ENCODE results near the gene ARID3A. TPM values are rescaled to one million over a fixed set of nuclear protein-coding genes. Genes with fewer than 3 reads are reported as not detected.

ARID3A gene
- total and polyA plus RNA-seq, 2 experiments from 2014 or later, result 2.8 to 8.5 TPM

DNA sequence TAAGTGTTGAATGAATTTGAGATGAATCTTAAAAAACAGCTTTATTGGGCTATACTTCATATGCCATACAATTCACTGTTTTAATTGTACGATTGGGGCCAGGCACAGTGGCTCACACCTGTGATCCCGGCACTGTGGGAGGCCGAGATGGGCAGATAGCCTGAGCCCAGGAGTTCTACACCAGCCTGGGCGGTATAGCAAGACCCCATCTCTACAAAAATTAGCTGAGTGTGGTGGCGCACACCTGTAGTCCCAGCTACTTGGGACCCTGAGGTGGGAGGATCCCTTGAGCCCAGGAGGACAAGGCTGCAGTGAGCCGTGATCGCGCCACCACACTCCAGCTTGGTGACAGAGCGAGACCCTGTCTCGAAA is 10.3 kb downstream of the ARID3A start:
- Histone ChIP-seq H3K4me3 (no peak overlapping the region), H3K4me1 (ENCODE audit: insufficient read depth) (peaks cover 27% of the 10 kb centered on the region), H3K79me2 (ENCODE audit: insufficient read depth) (peaks cover 84% of the 10 kb centered on the region), H3F3A (ENCODE audit: insufficient read depth) (no peaks in the 10 kb centered on the region), H3K36me3 (ENCODE audit: low read depth) (no peaks in the 10 kb centered on the region; the same call in 1 of the 2 replicates), H3K27me3 (replicated peaks; ENCODE audit: insufficient read depth) (no peaks in the 10 kb centered on the region), H3K9me2 (ENCODE audit: insufficient read depth) (no peaks in the 10 kb centered on the region), H3K9me3 (ENCODE audit: low read depth) (no peaks in the 10 kb centered on the region), H4K20me1 (ENCODE audit: insufficient read depth) (no peaks in the 10 kb centered on the region), H3K9ac (no peak overlapping the region), H2AFZ (no peak overlapping the region), H3K27ac (no peak overlapping the region), H3K4me2 (ENCODE audit: unreplicated experiment) (no peak overlapping the region)
- TF ChIP-seq EZH2phosphoT487 (IDR thresholded peaks at IDR 0.05; ENCODE audit: insufficient read depth, low read depth) (no peak), EZH2 (IDR thresholded peaks at IDR 0.05; ENCODE audit: insufficient read depth, poor library complexity, severe bottlenecking) (no peak)
- DNase-seq, result no peak
- in situ Hi-C loops (cut with MboI), result no loop called here
- WGBS, 2 experiments (ENCODE audit: low coverage in 1 of 2, low lambda C conversion rate in 2 of 2, missing lambda C conversion rate in 2 of 2), result 96 to 99% methylated on average over 10 of the region's 10 CpGs

GRCh38 chr19:937259-937694 is 11.4 kb downstream of the ARID3A start:
- H3K9me3 ChIP-seq (ENCODE audit: low read depth), result no peaks in the 10 kb centered on the region
- in situ Hi-C loops (cut with MboI), result no loop called here
- DNase-seq, result no peak
- no peaks in the 10 kb centered on the region; the same call in 1 of the 2 replicates for H3K36me3 ChIP-seq (ENCODE audit: low read depth)
- H3K79me2 ChIP-seq (ENCODE audit: insufficient read depth), result peaks cover 91% of the 10 kb centered on the region
- no peak overlapping the region for H3K4me3 ChIP-seq
- H3K9me2 ChIP-seq (ENCODE audit: insufficient read depth), result no peaks in the 10 kb centered on the region
- 99% methylated on average over 16 of the region's 16 CpGs for WGBS, 2 experiments (ENCODE audit: low coverage in 1 of 2, low lambda C conversion rate in 2 of 2, missing lambda C conversion rate in 2 of 2)
- H3F3A ChIP-seq (ENCODE audit: insufficient read depth), result no peaks in the 10 kb centered on the region
- no peak overlapping the region for H3K27ac ChIP-seq
- H4K20me1 ChIP-seq (ENCODE audit: insufficient read depth), result no peaks in the 10 kb centered on the region
- H3K9ac ChIP-seq, result no peak overlapping the region
- H3K4me1 ChIP-seq (ENCODE audit: insufficient read depth), result peaks cover 27% of the 10 kb centered on the region
- H3K4me2 ChIP-seq (ENCODE audit: unreplicated experiment), result no peak overlapping the region
- TF ChIP-seq EZH2phosphoT487 (IDR thresholded peaks at IDR 0.05; ENCODE audit: insufficient read depth, low read depth) (no peak), EZH2 (IDR thresholded peaks at IDR 0.05; ENCODE audit: insufficient read depth, poor library complexity, severe bottlenecking) (no peak)
- H3K27me3 ChIP-seq (replicated peaks; ENCODE audit: insufficient read depth), result no peaks in the 10 kb centered on the region
- H2AFZ ChIP-seq, result no peak overlapping the region

DNA sequence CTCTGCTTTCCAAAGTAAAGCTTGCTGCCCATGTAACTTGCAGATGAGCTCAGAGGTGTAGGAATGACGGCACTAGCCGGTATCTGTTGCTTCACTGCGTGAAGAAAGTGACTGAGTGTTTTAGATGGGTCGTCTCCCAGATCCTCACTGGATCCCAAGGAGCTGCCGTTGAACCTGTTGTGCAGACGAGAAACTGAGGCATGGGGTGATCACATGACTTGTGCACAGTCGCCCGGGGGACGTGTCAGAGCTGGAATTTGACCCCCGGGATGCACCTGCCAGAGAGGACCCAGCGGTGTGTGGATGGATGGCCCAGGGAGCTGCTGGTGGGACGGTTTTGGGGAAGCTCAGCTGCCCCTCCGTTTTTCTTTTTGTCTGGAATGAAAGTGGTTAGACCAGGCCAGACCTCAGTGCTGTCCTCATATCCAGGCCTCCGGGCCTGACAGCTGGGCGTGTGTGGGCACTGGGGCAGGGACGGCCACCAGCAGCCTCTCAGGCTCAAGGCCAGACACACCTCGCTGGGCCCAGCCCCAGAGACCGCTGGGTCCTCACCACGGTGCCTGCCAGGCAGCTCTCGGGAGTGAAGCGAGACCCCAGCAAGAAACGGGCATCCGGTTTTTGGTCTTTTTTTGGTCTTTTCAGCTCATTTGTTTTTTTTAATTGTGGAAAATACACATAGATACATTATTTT is 12.5 kb downstream of the ARID3A start:
- H3K27me3 ChIP-seq (replicated peaks; ENCODE audit: insufficient read depth), result no peaks in the 10 kb centered on the region
- H3F3A ChIP-seq (ENCODE audit: insufficient read depth), result no peaks in the 10 kb centered on the region
- no peak overlapping the region for H2AFZ ChIP-seq
- H3K9me3 ChIP-seq (ENCODE audit: low read depth), result no peaks in the 10 kb centered on the region
- no peak overlapping the region for H3K4me3 ChIP-seq
- no peaks in the 10 kb centered on the region; the same call in 1 of the 2 replicates for H3K36me3 ChIP-seq (ENCODE audit: low read depth)
- H4K20me1 ChIP-seq (ENCODE audit: insufficient read depth), result no peaks in the 10 kb centered on the region
- no peaks in the 10 kb centered on the region for H3K9me2 ChIP-seq (ENCODE audit: insufficient read depth)
- no peak for DNase-seq
- no peak overlapping the region for H3K9ac ChIP-seq
- in situ Hi-C loops (cut with MboI), result no loop called here
- no peak overlapping the region for H3K27ac ChIP-seq
- peaks cover 18% of the 10 kb centered on the region for H3K4me1 ChIP-seq (ENCODE audit: insufficient read depth)
- 96 to 98% methylated on average over 23 of the region's 23 CpGs for WGBS, 2 experiments (ENCODE audit: low coverage in 1 of 2, low lambda C conversion rate in 2 of 2, missing lambda C conversion rate in 2 of 2)
- TF ChIP-seq EZH2 (IDR thresholded peaks at IDR 0.05; ENCODE audit: insufficient read depth, poor library complexity, severe bottlenecking) (no peak), EZH2phosphoT487 (IDR thresholded peaks at IDR 0.05; ENCODE audit: insufficient read depth, low read depth) (no peak)
- H3K4me2 ChIP-seq (ENCODE audit: unreplicated experiment), result no peak overlapping the region
- H3K79me2 ChIP-seq (ENCODE audit: insufficient read depth), result peaks cover 100% of the 10 kb centered on the region

- no peak for TF ChIP-seq EZH2 (IDR thresholded peaks at IDR 0.05; ENCODE audit: insufficient read depth, poor library complexity, severe bottlenecking)
- no peak for TF ChIP-seq EZH2phosphoT487 (IDR thresholded peaks at IDR 0.05; ENCODE audit: insufficient read depth, low read depth)
- Histone ChIP-seq H4K20me1 (ENCODE audit: insufficient read depth) (no peaks in the 10 kb centered on the region), H2AFZ (no peak overlapping the region), H3K9me3 (ENCODE audit: low read depth) (no peaks in the 10 kb centered on the region), H3K27ac (no peak overlapping the region), H3K4me3 (no peak overlapping the region), H3F3A (ENCODE audit: insufficient read depth) (no peaks in the 10 kb centered on the region), H3K4me2 (ENCODE audit: unreplicated experiment) (no peak overlapping the region), H3K4me1 (ENCODE audit: insufficient read depth) (peaks cover 10% of the 10 kb centered on the region; the same call in 1 of the 2 replicates), H3K9me2 (ENCODE audit: insufficient read depth) (no peaks in the 10 kb centered on the region), H3K79me2 (ENCODE audit: insufficient read depth) (peaks cover 100% of the 10 kb centered on the region), H3K36me3 (ENCODE audit: low read depth) (no peaks in the 10 kb centered on the region; the same call in 1 of the 2 replicates), H3K27me3 (replicated peaks; ENCODE audit: insufficient read depth) (no peaks in the 10 kb centered on the region), H3K9ac (no peak overlapping the region)
- WGBS, 2 experiments (ENCODE audit: low coverage in 1 of 2, low lambda C conversion rate in 2 of 2, missing lambda C conversion rate in 2 of 2), result 91 to 92% methylated on average over 22 of the region's 22 CpGs
- DNase-seq, result no peak
- in situ Hi-C loops (cut with MboI), result no loop called here
Measured at GRCh38 chr19:939439-939838, 13.6 kb downstream of the ARID3A start.
